NB4 (cell line): ENCODE data around the gene COX6A2.

Source experiments
- DNase-seq: peaks from one replicate; pipeline ENCODE4 v3.0.0; 2010; ENCODE audit warnings: low read depth
- H3K4me3 ChIP-seq: one replicate; pipeline ENCODE4 v1.5.1; 2011; ENCODE audit warnings: mild to moderate bottlenecking, low read depth, low read length, moderate library complexity
- CTCF ChIP-seq: IDR thresholded peaks from one replicate; pipeline ENCODE4 v1.5.1; 2012; ENCODE audit warnings: low read depth, low read length
- MAX ChIP-seq: IDR thresholded peaks from 2 replicates; pipeline ENCODE4 v1.6.1; 2011; ENCODE audit warnings: low read depth, low read length
- MYC ChIP-seq: IDR thresholded peaks from 2 replicates; pipeline ENCODE4 v1.6.1; 2011; ENCODE audit warnings: low read depth, low read length
- POLR2A ChIP-seq: IDR thresholded peaks from 2 replicates; pipeline ENCODE4 v1.6.1; 2011; ENCODE audit warnings: mild to moderate bottlenecking; ENCODE audit not compliant: insufficient read length; ENCODE audit errors: extremely low read depth

COX6A2 gene

GRCh38 chr16:31393056-31393455 lies 35.1 kb downstream of the COX6A2 start, which contains the start of gene ITGAD:
Gene ITGAD (plus strand): TSS chr16:31393335. CDS start chr16:31393361, 26 bp downstream.
- no peak for TF ChIP-seq MAX
- TF ChIP-seq CTCF, result no peak
- no peak for TF ChIP-seq MYC
- TF ChIP-seq POLR2A, result no peak
- DNase-seq, result peak; percentile 67
- no peak within 1 kb of the TSS for H3K4me3 ChIP-seq

- H3K4me3 ChIP-seq, result no peak overlapping the region
- TF ChIP-seq POLR2A, result no peak
- TF ChIP-seq MAX, result no peak
- TF ChIP-seq CTCF, result no peak
- TF ChIP-seq MYC, result no peak
- no peak for DNase-seq
Observed at GRCh38 chr16:31390504-31391041, 37.6 kb downstream of the COX6A2 start.

GRCh38 chr16:31388535-31388934 lies 39.6 kb downstream of the COX6A2 start:
- no peak for TF ChIP-seq MAX
- no peak for TF ChIP-seq MYC
- no peak for TF ChIP-seq CTCF
- no peak for TF ChIP-seq POLR2A
- no peak for DNase-seq
- H3K4me3 ChIP-seq, result no peak overlapping the region

DNA sequence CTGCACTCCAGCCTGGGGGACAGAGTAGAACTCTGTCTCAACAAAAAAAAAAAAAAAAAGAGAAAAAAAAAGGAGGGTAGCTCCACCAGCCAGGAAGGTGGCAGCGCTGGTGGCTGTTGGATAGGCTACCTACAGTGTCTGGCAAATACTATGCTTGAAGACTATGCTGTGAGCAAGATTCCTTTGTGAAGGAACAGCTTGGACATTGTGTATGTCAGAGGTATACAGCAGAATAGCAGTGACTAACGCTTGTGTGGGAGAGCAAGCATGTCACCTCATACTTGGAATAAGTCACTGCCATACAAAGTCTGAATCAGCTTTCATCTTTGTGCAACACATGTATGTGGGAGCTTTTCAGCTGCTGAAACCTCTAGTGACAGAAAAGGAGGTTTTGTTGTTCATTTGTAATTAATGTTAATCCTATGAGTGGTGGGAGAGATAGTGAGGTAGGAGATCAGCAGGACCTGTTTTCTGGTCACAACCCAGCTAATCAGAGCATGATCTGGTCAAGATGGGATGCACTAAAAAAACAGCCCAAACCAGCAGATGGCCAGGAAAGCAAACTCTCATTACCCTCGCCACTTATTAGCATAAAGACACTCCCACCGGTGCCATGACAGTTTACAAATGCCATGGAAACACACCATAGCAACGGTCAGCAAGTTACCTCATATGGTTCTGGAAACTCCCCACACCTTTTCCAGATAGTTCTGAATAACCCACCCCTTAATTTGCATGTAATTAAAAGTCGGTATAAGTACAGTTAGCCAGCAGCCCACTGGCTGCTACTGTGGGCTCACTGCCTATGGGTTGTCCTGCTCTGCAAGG lies 41.8 kb downstream of the COX6A2 start:
- no peak overlapping the region for H3K4me3 ChIP-seq
- TF ChIP-seq MYC, result no peak
- TF ChIP-seq MAX, result peak; percentile 11; the same call in 1 of the 2 replicates
- peak; percentile 73 for DNase-seq

GRCh38 chr16:31385680-31386079 lies 42.5 kb downstream of the COX6A2 start:
- DNase-seq, result no peak
- no peak overlapping the region for H3K4me3 ChIP-seq
- TF ChIP-seq CTCF (no peak), MAX (no peak), MYC (no peak), POLR2A (no peak)

- peak; percentile 49; the same call in 1 of the 2 replicates for TF ChIP-seq MYC
- TF ChIP-seq MAX, result peak; percentile 61; the same call in 1 of the 2 replicates
- TF ChIP-seq POLR2A, result no peak
- TF ChIP-seq CTCF, result peak; percentile 92
Observed at GRCh38 chr16:31382485-31383161, 45.5 kb downstream of the COX6A2 start.

More at GRCh38 chr16:31382485-31383161, 45.5 kb downstream of the COX6A2 start:
- DNase-seq, result peak; percentile 86
- no peak overlapping the region for H3K4me3 ChIP-seq
